ENCODE data around the gene CMTM7. TPM values are rescaled to one million over a fixed set of nuclear protein-coding genes. Genes with fewer than 3 reads are reported as not detected.
"Not testable (repeated sequence)": the region's sequence is repeated elsewhere in the genome, so short reads cannot be mapped to it uniquely, and the experiment has no call there.

CMTM7 gene
- total and polyA plus RNA-seq, 10 of the 15 experiments (the other 5 are each of a cell fraction or from before 2014, with no cell fraction given): 3.7 to 36.4 (median 14.7) TPM

DNA sequence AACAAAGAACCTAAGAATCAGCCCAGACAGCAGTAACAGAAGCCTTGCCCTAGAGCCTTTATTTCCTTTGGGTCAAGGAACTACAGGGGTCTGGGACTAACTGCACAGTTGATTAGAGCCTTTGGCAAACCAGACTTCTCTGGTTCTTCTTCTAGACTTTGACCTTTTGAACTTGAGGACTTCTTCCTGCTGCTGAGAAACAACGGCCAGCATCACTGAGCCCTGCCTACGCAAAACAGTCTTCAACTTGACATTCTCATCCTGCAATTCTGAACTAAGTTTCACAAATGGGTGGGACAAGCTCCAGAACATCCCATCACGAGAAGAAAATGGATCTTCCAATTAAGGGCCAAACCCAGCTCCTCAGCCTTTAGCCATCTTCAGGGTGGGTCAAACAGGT lies 79.6 kb downstream of the CMTM7 start:
- intact Hi-C loops (cut with micrococcal nuclease; ENCODE audit: unreplicated experiment): no loop called here

DNA sequence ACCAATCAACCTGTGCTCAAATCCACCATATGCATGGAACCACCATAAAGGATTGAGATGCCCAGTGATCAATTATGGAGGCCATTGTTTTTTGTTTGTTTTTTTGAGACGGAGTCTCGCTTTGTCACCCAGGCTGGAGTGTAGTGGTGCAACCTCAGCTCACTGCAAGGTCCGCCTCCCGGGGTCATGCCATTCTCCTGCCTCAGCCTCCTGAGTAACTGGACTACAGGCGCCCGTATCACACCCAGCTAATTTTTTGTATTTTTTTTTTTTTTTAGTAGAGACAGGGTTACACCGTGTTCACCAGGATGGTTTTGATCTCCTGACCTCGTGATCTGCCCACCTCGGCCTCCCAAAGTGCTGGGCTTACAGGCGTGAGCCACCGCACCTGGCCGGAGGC lies 80.5 kb downstream of the CMTM7 start:
- H2AFZ ChIP-seq (ENCODE audit: control insufficient read depth, low read depth, low read length); ATAC-seq; H3K27ac ChIP-seq (ENCODE audit: control insufficient read depth, insufficient read depth); DNase-seq (ENCODE audit: low read depth, low spot score); FAIRE-seq; H3K4me3 ChIP-seq; H3K9ac ChIP-seq (ENCODE audit: control insufficient read depth, insufficient read depth, low read length); H4K20me1 ChIP-seq (ENCODE audit: control insufficient read depth, insufficient read depth); H3K27me3 ChIP-seq (replicated peaks in 1 of 2; ENCODE audit: control insufficient read depth in 2 of 2, insufficient read depth in 2 of 2, low read length in 1 of 2); BruUV-seq (replicated peaks); intact Hi-C loops (cut with micrococcal nuclease; ENCODE audit: unreplicated experiment); H3K4me2 ChIP-seq (ENCODE audit: control insufficient read depth, insufficient read depth); H3K36me3 ChIP-seq (ENCODE audit: control insufficient read depth in 2 of 2, insufficient read depth in 2 of 2, low read length in 1 of 2); H3K79me2 ChIP-seq (ENCODE audit: control insufficient read depth, insufficient read depth, low read length); H3K9me3 ChIP-seq (replicated peaks; ENCODE audit: control insufficient read depth, insufficient read depth, low read length): not testable (repeated sequence)
- 87% methylated on average over 12 of the region's 12 CpGs for WGBS (ENCODE audit: insufficient coverage, insufficient replicate concordance, low lambda C conversion rate, missing lambda C conversion rate)
- in situ Hi-C loops (cut with MboI): loop anchor here (5.0 kb wide), 1 partner anchor 175 kb away; no protein-coding TSS in a partner anchor
- ChIA-PET SMC1A (ENCODE audit: uncharacterized antibody, unreplicated experiment) (interaction anchor here (0.6 to 6.0 kb wide), 6 partner anchors 19 to 96 kb away, joined by 3 to 106 read pairs (median 5); partner anchors contain the start of gene CMTM6), POLR2A (interaction anchor here (0.5 kb wide), 1 partner anchor 125 kb away, joined by 4 read pairs; no protein-coding TSS in a partner anchor), RAD21 (ENCODE audit: unreplicated experiment) (interaction anchor here (1.1 kb wide), 1 partner anchor 97 kb away, joined by 3 read pairs; no protein-coding TSS in a partner anchor), CTCF (interaction anchor here (0.9 to 1.0 kb wide), 2 partner anchors 17 to 38 kb away, joined by 3 read pairs; no protein-coding TSS in a partner anchor)
- peaks cover 39% of the 10 kb centered on the region for H3K4me1 ChIP-seq (ENCODE audit: control insufficient read depth, insufficient read depth, low read length)

More for the DNA sequence above, 79.6 kb downstream of the CMTM7 start:
- Histone ChIP-seq H4K20me1 (ENCODE audit: control insufficient read depth, insufficient read depth) (no peaks in the 10 kb centered on the region), H2AFZ (ENCODE audit: control insufficient read depth, low read depth, low read length) (no peak overlapping the region), H3K27ac (ENCODE audit: control insufficient read depth, insufficient read depth) (no peak overlapping the region), H3K9ac (ENCODE audit: control insufficient read depth, insufficient read depth, low read length) (no peak overlapping the region), H3K9me3 (replicated peaks; ENCODE audit: control insufficient read depth, insufficient read depth, low read length) (no peaks in the 10 kb centered on the region; the same call in 2 of the 3 replicates), H3K4me3 (no peak overlapping the region), H3K36me3 (ENCODE audit: control insufficient read depth in 2 of 2, insufficient read depth in 2 of 2, low read length in 1 of 2) (no peaks in the 10 kb centered on the region), H3K4me1 (ENCODE audit: control insufficient read depth, insufficient read depth, low read length) (peaks cover 39% of the 10 kb centered on the region), H3K27me3 (replicated peaks in 1 of 2; ENCODE audit: control insufficient read depth in 2 of 2, insufficient read depth in 2 of 2, low read length in 1 of 2) (no peaks in the 10 kb centered on the region), H3K79me2 (ENCODE audit: control insufficient read depth, insufficient read depth, low read length) (no peaks in the 10 kb centered on the region), H3K4me2 (ENCODE audit: control insufficient read depth, insufficient read depth) (no peak overlapping the region)
- POLR2A ChIA-PET: interaction anchor here (2.0 kb wide), 1 partner anchor 17 kb away, joined by 4 read pairs; no protein-coding TSS in a partner anchor
- ATAC-seq (no peak), DNase-seq (ENCODE audit: low read depth, low spot score) (no peak), FAIRE-seq (no peak)
- CTCF ChIA-PET: interaction anchor here (1.7 to 5.7 kb wide), 4 partner anchors 34 to 97 kb away, joined by 5 to 201 read pairs (median 88); no protein-coding TSS in a partner anchor
- SMC1A ChIA-PET (ENCODE audit: uncharacterized antibody, unreplicated experiment): interaction anchor here (1.3 to 6.0 kb wide), 5 partner anchors 11 to 95 kb away, joined by 4 to 106 read pairs (median 8); partner anchors contain the start of gene CMTM6
- TF ChIP-seq TCF3 (IDR thresholded peaks at IDR 0.05; ENCODE audit: borderline replicate concordance, insufficient read depth, low read depth, low read length): no peak
- TF ChIP-seq ZNF274 (IDR thresholded peaks at IDR 0.05; ENCODE audit: insufficient read depth, insufficient read length): no peak
- TF ChIP-seq, protein P1, sequence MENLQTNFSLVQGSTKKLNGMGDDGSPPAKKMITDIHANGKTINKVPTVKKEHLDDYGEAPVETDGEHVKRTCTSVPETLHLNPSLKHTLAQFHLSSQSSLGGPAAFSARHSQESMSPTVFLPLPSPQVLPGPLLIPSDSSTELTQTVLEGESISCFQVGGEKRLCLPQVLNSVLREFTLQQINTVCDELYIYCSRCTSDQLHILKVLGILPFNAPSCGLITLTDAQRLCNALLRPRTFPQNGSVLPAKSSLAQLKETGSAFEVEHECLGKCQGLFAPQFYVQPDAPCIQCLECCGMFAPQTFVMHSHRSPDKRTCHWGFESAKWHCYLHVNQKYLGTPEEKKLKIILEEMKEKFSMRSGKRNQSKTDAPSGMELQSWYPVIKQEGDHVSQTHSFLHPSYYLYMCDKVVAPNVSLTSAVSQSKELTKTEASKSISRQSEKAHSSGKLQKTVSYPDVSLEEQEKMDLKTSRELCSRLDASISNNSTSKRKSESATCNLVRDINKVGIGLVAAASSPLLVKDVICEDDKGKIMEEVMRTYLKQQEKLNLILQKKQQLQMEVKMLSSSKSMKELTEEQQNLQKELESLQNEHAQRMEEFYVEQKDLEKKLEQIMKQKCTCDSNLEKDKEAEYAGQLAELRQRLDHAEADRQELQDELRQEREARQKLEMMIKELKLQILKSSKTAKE (IDR thresholded peaks at IDR 0.05; ENCODE audit: low read depth, poor library complexity, severe bottlenecking): no peak
- no peak for TF ChIP-seq BACH1 (IDR thresholded peaks at IDR 0.05; ENCODE audit: borderline replicate concordance)
- no peak for TF ChIP-seq JUND (IDR thresholded peaks at IDR 0.05; ENCODE audit: low read depth, low read length)
- TF ChIP-seq REST (IDR thresholded peaks at IDR 0.05; ENCODE audit: low read depth, low read length): no peak
- RAD21 ChIA-PET (ENCODE audit: unreplicated experiment): interaction anchor here (2.5 to 5.5 kb wide), 3 partner anchors 25 to 74 kb away, joined by 13 to 64 read pairs (median 57); no protein-coding TSS in a partner anchor
- 92% methylated on average over 3 of the region's 3 CpGs for WGBS (ENCODE audit: insufficient coverage, insufficient replicate concordance, low lambda C conversion rate, missing lambda C conversion rate)
- no TSS peak for BruUV-seq (replicated peaks)
- in situ Hi-C loops (cut with MboI): loop anchor here (5.0 kb wide), 1 partner anchor 174 kb away; no protein-coding TSS in a partner anchor
